ENCODE measurements around the gene TGFA.

TGFA gene

DNA sequence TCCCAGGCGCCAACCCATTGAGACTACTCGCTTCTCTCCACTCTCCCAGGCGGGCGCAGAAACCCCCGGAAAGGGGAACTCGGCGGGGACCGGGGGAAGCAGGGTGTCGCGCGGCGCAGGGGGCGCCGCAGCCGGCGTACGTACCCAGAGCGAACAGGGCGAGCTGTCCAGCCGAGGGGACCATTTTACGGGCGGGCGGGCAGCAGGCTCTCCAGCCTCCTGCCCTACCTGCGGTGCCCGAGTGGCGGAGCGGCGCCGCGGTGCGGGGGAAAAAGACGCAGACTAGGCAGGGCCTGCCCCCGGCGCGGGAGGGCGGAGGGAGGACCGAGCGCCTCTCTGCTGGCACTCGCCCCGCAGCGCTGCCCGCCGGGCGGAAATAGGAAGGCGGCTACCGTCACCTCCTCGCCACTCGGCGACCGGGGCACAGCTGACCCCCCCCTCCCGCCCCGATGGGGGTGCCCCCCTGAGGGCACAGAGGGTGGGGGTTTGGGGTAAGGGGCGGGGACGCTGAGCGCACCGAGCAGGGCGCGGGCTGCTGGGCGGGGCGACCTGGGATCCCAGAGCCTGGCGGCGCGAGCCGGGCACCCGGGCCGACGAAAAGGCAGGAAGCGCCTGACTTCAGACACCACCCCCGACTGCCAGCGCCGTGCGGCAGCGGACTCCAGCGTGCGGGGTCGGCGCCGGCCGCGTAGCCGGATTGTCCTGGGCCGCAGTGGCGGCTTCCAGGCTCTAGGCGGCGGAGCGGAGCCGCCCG is at the start of gene TGFA:
Gene TGFA (minus strand): TSS at position 243 of the 754 bp plus-strand sequence. CDS start 59 bp downstream, at position 184.
- peak; percentile 60 for DNase-seq

DNA sequence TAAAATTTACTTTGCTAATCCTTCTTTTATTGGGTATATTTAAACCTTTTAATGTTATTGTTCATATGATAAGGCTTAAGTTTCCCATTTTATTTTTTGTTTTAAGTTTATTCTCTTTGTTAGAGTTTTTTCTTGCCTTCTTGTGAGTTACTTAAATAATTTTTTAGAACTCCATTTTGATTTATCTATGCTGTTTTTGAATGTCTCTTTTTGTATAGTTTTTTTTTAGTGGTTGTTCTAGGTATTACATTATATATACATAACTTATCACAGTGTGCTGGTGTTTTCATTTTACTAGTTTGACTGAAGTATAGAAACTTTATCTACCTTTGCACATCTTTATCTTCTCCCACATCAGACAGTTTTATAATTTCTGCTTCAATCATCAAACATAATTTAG is 49.4 kb upstream of the TGFA start:
- DNase-seq, result no peak

DNA sequence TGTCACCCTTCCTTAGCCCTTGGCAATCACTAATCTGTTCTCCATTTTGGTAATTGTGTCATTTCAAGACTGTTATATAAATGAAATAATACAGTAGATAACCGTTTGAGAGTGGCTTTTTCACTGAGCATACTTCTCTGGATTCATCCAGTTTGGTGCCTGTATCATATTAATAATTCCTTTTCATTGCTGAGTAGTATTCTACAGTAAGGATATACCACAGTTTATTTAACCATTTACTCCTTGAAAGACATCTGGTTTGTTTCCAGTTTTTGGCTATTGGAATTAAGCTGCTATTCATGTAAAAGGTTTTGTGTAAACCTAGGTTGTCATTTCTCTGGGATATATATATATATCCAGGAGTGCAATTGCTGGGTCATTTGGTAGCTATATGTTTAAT is 44.6 kb upstream of the TGFA start:
- DNase-seq, result no peak

DNA sequence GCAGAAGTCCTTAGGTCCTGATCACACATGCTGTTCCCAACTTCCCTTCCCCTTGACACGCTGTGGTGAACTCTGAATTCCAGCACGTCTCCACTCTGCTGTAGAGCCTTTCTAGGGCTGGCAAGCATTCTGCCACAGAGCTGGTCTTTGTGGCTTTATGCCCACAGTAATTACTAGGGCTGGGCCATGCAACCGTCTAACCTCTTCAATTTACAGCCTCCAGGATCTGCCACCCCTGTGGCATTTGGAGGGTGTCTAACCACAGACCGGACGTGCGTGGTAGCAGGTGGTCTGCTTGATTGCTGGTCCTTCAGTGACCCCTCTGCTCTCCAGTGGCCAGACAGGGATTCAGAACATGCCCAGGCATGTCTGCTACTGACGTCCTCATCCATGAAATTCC is 43.1 kb upstream of the TGFA start:
- DNase-seq, result peak; percentile 80

DNA sequence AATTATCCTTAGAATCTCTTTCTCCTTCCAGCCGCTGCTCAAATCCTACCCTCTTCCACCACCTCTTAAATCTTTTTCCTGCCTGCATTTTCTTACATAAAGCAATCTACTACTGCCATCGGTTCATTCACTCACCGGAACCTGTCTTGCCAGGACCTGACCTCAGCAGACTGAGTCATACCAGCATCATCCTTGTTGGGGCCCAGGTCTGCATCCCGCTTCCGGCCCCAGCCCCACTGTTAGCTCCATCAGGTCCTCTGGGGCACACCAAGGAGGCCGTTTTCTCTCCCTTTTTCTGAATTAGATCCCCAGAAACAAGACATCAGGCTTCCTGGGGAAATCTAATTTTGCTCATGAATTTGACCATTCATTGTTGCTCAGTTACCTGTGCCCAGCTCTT is 42.7 kb upstream of the TGFA start:
- DNase-seq, result no peak

DNA sequence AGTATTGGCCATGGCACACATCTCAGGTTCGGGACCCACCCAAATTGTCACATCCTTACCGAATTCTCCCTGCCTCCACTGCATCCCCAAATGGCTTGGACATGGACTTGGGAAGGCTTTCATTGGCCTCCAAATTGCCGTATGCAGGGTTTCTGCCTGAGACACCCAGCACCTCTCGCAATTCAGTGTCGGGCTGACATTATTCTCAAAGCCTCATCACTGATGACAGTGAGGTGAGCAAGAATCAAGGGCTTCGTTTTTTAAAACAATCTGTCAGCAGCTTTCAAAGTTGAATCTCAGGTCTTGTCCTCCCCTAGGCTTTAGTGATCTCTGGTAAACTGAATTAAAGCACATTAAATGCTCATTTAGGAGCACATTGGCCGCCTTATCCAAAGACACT is 29.5 kb upstream of the TGFA start:
- DNase-seq, result no peak

DNA sequence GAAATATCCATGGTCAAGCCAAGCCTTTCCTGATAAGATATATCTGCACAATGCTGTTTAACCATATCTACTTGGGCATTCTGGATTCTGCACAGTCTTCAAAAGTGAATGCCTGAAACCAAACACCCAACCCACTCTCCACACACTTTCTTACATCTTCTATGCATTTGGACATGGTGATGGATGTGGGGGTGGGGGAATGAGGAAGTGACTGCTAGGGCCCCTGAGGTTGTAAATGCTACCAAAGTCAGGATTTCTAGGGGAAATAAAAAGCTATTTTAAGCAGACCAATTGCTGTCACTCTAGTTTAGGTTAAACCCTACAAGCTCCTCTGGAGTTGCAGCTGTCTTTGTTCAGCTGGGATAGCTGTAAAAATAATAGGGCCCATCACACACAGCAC is 26.7 kb upstream of the TGFA start:
- DNase-seq, result peak; percentile 75

DNA sequence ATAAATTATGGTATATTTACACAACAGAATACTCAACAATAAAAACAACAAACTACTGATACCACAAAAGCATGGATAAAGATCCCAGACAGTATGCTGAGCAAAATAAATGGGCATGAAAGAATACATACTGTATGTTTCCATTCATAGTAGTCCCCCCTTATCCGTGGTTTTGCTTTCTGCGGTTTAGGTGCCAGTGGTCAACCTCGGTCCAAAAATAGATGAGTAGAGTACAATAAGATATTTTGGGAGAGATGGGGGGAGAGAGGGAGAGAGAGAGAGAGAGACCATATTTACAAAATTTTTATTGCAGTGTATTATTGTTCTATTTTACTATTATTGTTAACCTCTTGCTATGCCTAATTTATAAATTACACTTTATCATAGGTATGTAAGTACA is 21.0 kb upstream of the TGFA start:
- DNase-seq, result no peak

DNA sequence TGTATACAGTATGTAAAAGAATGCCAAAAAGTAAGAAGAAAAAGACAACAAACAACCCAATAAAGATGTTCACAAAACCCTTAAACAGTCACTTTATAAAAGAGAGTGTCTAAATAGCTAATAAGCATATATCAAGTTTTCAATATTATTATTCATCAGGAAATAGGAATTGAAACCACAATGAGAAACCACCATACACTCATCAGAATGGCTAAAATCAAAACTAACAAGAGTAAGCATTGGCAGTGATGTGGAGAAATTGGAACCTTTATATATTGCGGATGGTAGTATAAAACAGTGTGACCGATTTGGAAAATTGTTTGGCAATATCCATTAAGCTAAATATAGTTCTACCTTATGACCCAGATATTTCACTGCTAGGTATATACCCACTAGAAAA is 20.5 kb upstream of the TGFA start:
- no peak for DNase-seq

DNA sequence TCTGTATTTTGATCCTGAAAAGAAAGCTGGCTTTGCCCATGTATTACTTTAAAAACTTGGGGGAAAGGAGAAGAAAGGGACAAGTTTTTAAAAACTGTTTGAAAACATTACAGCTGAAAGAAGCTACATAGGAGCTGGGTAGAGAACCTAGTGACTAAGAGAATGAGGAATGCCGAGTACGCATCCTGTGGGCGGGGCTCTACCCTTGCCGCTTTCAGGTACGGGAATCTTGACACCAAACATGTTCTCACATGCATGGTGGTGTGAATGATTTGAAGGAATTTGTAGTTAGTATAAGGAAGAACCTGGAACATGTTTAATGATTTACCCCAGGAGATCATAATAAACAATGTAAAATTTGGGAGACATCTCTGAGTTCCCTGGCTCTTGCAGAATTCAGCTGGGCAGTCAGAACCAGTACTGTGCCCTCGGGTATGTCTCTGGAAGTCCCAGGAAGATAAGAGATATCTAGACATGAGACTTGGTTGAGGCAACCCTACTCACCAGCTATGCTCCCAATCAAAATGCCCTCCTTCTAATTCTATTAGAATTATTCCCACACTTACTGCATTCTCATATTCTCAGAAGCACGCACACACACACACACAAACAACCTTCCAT is 16.5 kb upstream of the TGFA start:
- no peak for DNase-seq

DNA sequence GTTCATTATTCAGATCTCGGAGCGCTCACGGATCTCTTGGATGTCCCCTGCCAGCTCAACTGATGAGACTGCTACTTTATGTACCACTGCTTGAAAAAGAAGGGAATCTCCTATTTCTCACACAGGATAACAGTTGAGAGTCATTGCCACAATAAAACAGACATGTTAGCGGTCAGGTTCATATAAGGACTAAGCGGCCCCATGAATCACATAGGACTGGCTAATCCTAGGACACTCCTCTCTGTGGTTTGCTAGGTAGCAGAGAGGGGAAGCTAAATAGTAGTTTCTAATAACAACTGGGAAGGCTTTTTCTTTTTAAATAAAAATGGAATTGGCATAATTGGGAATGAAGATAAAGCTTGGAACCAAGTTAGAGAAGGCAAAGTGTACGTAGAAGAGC is 15.9 kb upstream of the TGFA start:
- DNase-seq, result no peak

DNA sequence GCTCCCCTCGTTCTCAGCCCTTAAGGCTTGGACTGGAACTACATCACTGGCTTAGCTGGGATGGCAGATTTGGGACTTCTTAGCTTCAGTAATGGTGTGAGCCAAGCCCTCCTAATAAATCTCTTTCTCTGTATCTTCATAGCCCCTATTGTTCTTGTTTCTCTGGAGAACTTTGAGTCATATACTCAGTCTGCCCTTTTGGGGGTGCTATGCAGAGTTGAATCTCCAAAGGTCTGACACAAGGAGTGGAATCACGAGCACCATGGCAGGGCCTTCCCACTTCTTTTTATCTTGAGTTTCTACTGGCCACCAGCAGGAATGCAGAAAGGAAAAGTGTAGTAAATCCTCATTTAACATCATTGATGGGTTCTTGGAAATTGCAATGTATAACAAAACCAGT is 13.3 kb upstream of the TGFA start:
- no peak for DNase-seq

DNA sequence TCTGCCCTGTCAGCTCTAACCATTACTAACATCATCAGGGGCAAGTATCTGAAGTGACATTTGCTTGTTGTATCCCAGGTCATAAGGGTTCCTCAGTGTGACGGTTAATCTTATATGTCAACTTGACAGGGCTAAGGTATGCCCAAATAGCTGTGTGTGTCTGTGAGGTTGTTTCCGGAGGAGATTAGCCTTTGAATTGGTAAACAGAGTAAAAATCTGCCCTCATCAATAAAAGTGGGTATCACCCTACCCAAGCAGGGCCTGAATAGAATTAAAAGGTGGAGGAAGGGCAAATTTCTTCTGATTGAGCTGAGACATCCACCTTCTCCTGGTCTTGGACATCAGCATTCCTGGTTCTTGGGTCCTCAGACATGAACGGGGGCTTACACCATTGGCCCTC is 12.8 kb upstream of the TGFA start:
- no peak for DNase-seq

DNA sequence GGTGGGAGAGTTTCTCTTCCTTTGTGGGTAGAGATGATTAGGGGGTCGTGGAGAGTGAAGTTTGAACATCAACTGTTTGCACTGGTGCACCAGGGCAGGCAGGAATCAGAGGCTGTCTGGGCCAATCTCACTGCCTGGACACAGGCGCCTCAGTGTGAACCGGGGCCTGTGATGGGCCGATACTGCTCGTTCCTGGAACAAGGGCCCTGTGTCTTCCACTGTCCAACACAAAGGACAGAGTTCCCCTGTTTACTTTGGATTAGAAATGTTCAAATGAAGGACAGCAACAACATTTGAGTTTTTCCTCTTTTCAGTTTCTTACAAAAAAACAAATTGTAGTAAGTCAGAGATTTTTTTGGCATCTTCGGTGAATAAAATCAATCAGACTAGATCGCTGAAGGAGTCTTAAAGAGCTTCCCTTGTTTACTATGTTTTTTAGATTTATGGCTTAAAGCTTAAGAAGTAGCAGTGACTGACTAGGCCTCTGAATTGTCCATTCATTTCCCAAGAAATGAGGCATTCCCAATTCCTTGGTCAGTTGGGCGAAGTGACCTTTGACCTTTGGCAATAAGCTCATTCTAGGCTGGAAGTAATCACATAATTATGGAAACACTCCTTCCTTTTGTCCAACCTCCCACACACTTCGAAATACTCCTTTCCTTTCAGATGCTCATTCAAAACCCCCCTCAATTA is 11.6 kb upstream of the TGFA start:
- no peak for DNase-seq

DNA sequence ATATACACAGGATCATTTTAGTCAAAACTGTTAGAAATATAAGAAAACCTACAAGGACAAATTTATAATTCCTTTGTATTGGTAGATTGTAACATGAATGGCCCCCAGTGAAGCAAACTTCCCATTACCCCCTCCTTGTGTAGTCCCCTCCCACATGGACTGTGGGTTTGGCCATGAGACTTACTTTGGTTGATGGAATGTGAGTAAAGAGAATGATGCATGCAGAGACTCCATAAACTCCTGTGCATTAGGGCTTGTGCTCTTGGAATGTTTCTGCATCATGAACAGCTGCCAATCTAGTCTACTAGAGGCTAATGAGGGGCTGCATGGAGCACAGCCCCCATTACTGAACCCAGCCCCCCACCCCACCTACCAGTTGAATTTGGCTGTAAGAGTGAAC is 8.3 kb upstream of the TGFA start:
- DNase-seq, result no peak

DNA sequence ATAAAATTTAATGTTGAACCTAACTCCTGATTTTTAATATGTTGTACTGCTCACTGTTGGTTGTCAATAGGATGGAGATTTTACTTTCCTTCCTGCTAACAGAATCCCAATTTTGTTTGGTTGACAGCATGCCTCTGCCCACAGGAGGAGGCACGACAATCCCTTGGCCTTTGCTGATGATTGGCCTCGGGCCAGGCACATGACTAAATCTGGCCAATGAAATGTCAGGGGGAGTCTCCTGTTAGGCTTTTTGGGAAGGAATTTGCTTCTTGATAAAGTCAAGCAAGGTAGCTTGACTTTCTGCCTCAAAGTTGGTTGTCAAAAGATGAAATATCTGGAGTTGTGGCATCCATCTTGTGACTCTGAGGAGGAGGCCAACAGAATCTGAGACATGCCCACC is 6.8 kb upstream of the TGFA start:
- no peak for DNase-seq

DNA sequence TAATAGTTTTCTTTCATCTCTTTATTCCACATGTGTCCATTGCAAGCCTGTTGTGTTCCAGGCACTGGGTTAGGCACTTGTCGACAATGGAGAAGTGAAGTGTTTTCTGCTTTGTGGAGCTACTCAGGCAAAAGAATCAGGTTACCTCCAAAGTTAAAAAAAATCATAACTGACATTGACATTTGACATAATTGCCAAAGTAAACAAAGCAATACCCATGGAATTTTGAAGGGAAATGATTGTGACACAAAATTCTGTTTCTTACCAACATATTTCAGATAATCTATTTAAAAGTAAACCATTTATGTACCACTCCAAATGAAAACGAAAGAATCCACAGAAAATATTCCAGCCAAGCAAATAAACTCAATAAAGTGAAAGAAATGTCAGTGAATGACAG is 6.4 kb upstream of the TGFA start:
- DNase-seq, result no peak

DNA sequence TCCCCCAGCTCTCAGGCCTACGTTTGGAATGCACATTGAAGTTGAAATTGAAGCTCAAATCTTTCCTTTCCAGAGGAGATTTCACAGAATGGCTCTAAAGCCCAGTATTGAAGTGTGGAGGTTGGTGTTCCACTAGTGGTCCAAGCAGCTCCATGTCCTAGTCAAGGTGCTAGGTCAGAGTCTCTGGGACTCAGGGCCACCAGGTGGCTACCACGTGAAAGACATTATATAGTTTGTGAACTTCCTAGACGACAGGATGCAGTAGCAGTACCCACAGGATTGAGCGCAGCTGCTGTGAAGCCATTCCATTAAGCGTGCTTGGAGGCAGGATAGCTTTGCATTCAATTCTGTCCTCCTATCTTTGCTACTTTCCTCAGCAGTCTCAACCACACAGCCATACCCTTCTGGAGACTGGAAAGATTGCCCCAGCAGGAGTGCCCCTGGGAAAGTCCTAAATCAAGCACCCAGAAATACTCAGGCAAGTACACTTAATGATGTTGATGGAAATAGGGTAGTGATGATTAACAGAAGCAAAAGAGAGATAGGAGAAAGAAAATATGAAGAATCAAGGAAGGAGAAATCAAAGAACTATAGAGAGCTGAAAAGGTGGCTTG is 4.7 kb upstream of the TGFA start:
- DNase-seq, result no peak

DNA sequence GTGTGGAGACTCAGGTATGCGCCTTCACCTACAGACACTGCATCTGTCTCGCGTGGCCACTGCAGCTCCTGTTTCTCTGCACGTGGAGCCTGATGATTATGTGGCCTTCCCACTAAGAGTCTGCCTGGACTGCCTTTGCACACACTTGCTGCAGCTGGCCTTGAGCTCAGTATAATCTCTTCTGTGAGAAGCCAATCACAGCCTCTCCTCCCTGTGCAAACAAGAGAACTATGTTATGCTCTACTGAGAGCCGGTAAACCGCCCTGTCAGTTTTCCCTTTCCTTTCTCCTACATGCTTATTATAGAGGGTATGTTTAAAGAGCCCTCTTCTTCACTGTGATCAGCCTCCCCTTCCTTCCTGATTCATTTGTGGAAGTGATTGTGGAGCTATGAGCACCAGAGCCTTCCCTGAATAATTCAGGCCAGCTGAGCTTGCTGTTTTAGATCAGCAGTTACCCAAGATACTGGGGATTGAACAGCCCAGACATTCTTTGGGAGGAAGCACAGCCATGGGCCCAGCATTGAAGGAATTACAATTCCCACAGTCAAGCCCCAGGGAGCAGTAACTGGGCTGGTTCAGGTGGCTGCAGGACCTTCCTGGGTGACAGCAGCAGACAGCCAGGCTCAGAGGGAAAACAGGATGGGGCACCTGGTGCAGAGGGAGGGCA is 3.7 kb upstream of the TGFA start:
- DNase-seq, result peak; percentile 81

DNA sequence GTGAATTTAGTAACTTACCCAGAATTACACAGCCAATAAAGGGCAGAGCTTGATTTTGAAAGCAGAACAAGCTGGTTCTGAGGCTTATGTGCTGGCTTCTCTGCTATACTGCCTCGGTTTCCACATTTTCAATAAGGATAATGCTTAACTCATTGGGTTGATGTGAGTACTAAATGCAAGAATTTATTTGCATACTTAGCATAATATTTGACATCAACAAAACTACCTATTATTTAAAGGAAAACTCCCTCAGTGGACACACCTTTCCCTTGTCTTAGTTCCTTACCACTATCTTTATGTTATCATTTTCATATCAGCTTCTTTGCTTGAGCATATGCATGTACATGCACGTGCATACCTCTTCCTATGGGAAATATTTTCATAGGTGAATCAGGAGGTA is 3.0 kb upstream of the TGFA start:
- no peak for DNase-seq

DNA sequence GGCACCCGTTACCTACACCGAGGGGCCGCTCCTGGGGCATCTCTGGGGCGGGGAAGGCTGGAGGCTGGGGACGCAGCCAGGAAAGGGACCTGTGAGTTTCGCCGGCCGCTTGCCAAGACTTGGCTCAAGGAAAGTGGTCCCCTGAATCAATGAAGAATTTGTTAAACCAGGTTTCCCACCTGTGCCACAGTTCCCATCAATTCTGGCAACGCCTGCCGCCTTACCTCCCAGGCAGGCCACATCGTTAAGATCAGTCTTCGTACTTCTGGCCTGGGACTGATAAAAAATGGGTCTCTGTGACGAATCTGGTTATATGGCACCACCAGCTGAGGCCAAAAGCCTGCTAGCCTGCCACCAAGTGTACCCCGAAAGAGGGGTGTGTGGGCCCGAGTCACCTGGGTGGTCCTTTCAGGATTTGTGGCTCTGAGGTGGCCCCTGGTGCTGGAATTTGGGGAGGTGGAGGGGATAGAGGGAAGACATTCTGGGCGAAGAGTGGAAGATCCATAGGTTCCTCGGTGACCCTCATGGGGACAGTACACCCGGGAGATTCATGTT is 789 bp upstream of the TGFA start:
- no peak for DNase-seq

DNA sequence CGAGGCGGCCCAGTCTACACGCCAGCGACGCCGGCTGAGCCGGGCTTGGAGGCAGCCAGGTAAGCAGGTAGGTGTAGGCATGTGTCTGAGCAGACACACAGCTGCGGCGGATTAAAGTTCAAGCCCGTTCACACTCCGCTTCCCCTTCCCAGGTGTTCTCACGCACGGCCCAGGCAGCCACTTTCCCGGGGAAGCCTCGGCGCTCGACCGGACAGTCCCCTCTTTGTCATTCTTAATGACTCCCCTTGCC is 367 bp downstream of the TGFA start:
- DNase-seq, result no peak
